K562 (cell line): ENCODE data around the gene NOP16. TPM values are rescaled to one million over a fixed set of nuclear protein-coding genes. Genes with fewer than 3 reads are reported as not detected.
A peak's percentile ranks its signal among the peaks of the same experiment; 100 is the strongest.

ENCODE experiments used
- KLF16 ChIP-seq: IDR thresholded peaks from 2 replicates; pipeline ENCODE4 v1.6.1; 2016; ENCODE audit warnings: antibody characterized with exemption
- MTF1 ChIP-seq: fragments of 250-450 bp; sonication (Bioruptor Pico); IDR thresholded peaks from 2 replicates; pipeline ENCODE4 v1.9.0; 2021; ENCODE audit warnings: moderate library complexity, mild to moderate bottlenecking, inconsistent platforms, borderline replicate concordance
- NRF1 ChIP-seq, 2 experiments: fragments of 450-650 bp; IDR thresholded peaks in 1 of 2; conservative IDR thresholded peaks in 1 of 2; 2 replicates each; pipeline ENCODE4 v1.6.1; 2014; ENCODE audit warnings: mild to moderate bottlenecking in 2 of 2
- RB1 ChIP-seq: fragments of 450-650 bp; IDR thresholded peaks from 2 replicates; pipeline ENCODE4 v1.6.1; 2017; ENCODE audit warnings: low read depth, mild to moderate bottlenecking
- RCOR1 ChIP-seq, 2 experiments: IDR thresholded peaks; 2 replicates each; pipeline ENCODE4 v1.6.1; 2012; ENCODE audit warnings: low read depth in 2 of 2, low read length in 2 of 2, borderline replicate concordance in 1 of 2, improper control_type of control experiment in 1 of 2
- REST ChIP-seq, 2 experiments: fragments of 450-650 bp; formaldehyde crosslinking in 1 of 2; IDR thresholded peaks; 2 replicates each; pipeline versions ENCODE4 v1.4.0 to v1.6.1; 2014 to 2020; ENCODE audit warnings: mild to moderate bottlenecking in 2 of 2, borderline replicate concordance in 1 of 2, low read depth in 1 of 2
- RFX5 ChIP-seq: IDR thresholded peaks from 2 replicates; pipeline ENCODE4 v1.6.1; 2011; ENCODE audit warnings: low read depth, mild to moderate bottlenecking, improper control_type of control experiment, low read length
- SMC3 ChIP-seq: conservative IDR thresholded peaks from 2 replicates; pipeline ENCODE4 v1.6.1; 2011; ENCODE audit warnings: low read depth, low read length, improper control_type of control experiment; ENCODE audit not compliant: insufficient read depth
- XRCC3 ChIP-seq: fragments of 450-650 bp; IDR thresholded peaks from 2 replicates; pipeline ENCODE4 v1.6.1; 2017; ENCODE audit warnings: mild to moderate bottlenecking, moderate library complexity
- ZNF184 ChIP-seq: sonication (generic); formaldehyde crosslinking; IDR thresholded peaks from 2 replicates; pipeline ENCODE4 v1.5.0; 2020; ENCODE audit warnings: missing genetic modification reagents
- ZNF436 ChIP-seq: fragments of 250-450, 450-650 bp; sonication (Bioruptor Pico); formaldehyde crosslinking; IDR thresholded peaks from 2 replicates; pipeline ENCODE4 v1.7.0; 2020; ENCODE audit warnings: mild to moderate bottlenecking
- ZNF830 ChIP-seq: fragments of 250-450 bp; sonication (Bioruptor Pico); IDR thresholded peaks from 2 replicates; pipeline ENCODE4 v1.5.0; 2021; ENCODE audit warnings: mild to moderate bottlenecking
- polyA plus RNA-seq, 8 experiments: library from polyadenylated mRNA; depleted of rRNA in 4 of 8; stranded (reverse) in 5 of 8; unstranded in 3 of 8; fragments of >200 nt; fragmentation: Nextera tagmentation in 2 of 8; fragmentation: Illumina TruSeq in 1 of 8; extraction: Ambion mirVana in 2 of 8; extraction: Trizol in 1 of 8; gene quantifications; 2 replicates each; pipeline versions ENCODE4 v1.2.1 to v1.2.3, GENCODE V29; 2011 to 2014; ENCODE audit warnings: inconsistent platforms in 1 of 8, missing spikeins in 1 of 8
- total RNA-seq, 7 experiments: library from RNA; depleted of rRNA in 6 of 7; stranded (reverse); fragments of >200 nt in 6 of 7; fragmentation: Illumina TruSeq in 2 of 7; extraction: Trizol in 2 of 7; gene quantifications; 2 replicates each; pipeline versions ENCODE4 v1.2.1 to v1.2.3, GENCODE V29; 2011 to 2021; ENCODE audit warnings: low replicate concordance in 1 of 7
- TF ChIP-seq, protein P1 (sequence below), 3 experiments: IDR thresholded peaks in 2 of 3; conservative IDR thresholded peaks in 1 of 3; 2 replicates each; pipeline ENCODE4 v1.5.1; 2011 to 2012; ENCODE audit warnings: low read length in 3 of 3, mild to moderate bottlenecking in 3 of 3, control low read depth in 2 of 3, improper control_type of control experiment in 1 of 3, inconsistent platforms in 1 of 3, low read depth in 1 of 3, mixed read lengths in 1 of 3, moderate library complexity in 1 of 3; ENCODE audit not compliant: insufficient read depth in 2 of 3
- TF ChIP-seq, protein P2 (sequence below): fragments of 450-650 bp; formaldehyde crosslinking; IDR thresholded peaks from 2 replicates; pipeline ENCODE4 v1.4.0; 2020; ENCODE audit warnings: mild to moderate bottlenecking, mixed read lengths

Gene NOP16
- total and polyA plus RNA-seq, 9 of the 15 experiments (the other 6 are each of a cell fraction or from before 2014, with no cell fraction given) = 92.5 to 342 (median 148) TPM

DNA sequence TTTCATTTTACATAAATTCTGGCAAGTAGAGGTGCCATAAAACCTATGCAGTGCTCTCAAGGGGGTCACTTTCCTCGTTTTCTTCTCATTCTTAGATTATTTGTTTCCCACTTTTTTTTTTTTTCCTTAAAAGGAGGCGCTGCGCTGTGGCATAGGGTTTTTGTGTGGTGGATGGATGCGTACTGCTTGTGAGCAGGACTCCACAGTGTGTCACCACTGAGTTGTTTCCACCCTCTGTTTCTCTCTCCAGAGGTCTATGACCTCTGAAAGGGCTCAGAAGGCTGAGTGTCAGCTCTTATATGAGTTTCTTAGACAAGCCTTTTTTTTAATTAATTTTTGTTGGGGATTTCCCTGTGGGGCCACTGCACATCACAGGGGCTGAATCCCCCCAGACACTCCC lies 41.6 kb upstream of the NOP16 start (continued):
- peak; percentile 29; the same call in 1 of the 2 replicates for TF ChIP-seq REST (IDR thresholded peaks at IDR 0.05; ENCODE audit: borderline replicate concordance)
- no peak for TF ChIP-seq REST (CRISPR knock-in tag; IDR thresholded peaks at IDR 0.05; ENCODE audit: low read depth)
- TF ChIP-seq, protein P1, sequence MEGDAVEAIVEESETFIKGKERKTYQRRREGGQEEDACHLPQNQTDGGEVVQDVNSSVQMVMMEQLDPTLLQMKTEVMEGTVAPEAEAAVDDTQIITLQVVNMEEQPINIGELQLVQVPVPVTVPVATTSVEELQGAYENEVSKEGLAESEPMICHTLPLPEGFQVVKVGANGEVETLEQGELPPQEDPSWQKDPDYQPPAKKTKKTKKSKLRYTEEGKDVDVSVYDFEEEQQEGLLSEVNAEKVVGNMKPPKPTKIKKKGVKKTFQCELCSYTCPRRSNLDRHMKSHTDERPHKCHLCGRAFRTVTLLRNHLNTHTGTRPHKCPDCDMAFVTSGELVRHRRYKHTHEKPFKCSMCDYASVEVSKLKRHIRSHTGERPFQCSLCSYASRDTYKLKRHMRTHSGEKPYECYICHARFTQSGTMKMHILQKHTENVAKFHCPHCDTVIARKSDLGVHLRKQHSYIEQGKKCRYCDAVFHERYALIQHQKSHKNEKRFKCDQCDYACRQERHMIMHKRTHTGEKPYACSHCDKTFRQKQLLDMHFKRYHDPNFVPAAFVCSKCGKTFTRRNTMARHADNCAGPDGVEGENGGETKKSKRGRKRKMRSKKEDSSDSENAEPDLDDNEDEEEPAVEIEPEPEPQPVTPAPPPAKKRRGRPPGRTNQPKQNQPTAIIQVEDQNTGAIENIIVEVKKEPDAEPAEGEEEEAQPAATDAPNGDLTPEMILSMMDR (IDR thresholded peaks at IDR 0.05 in 2 of 3, conservative IDR thresholded peaks at IDR 0.05 in 1 of 3; ENCODE audit: insufficient read depth in 2 of 3, low read depth in 1 of 3, low read length in 3 of 3) = peak; percentile 37 to 58 (median 54); a peak in 5 of 6 replicates
- TF ChIP-seq KLF16 = no peak
- TF ChIP-seq SMC3 = peak; percentile 22; the same call in 1 of the 2 replicates
- TF ChIP-seq, protein P2, sequence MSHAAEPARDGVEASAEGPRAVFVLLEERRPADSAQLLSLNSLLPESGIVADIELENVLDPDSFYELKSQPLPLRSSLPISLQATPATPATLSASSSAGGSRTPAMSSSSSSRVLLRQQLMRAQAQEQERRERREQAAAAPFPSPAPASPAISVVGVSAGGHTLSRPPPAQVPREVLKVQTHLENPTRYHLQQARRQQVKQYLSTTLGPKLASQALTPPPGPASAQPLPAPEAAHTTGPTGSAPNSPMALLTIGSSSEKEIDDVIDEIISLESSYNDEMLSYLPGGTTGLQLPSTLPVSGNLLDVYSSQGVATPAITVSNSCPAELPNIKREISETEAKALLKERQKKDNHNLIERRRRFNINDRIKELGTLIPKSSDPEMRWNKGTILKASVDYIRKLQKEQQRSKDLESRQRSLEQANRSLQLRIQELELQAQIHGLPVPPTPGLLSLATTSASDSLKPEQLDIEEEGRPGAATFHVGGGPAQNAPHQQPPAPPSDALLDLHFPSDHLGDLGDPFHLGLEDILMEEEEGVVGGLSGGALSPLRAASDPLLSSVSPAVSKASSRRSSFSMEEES (CRISPR knock-in tag) = no peak
- no peak for TF ChIP-seq RFX5
- TF ChIP-seq XRCC3 = no peak
- TF ChIP-seq NRF1 (conservative IDR thresholded peaks at IDR 0.05 in 1 of 2, IDR thresholded peaks at IDR 0.05 in 1 of 2) = peak in 1 of 2 experiments; percentile 18; a peak in 1 of 4 replicates
- no peak for TF ChIP-seq ZNF830 (CRISPR knock-in tag)
- no peak for TF ChIP-seq ZNF436
- TF ChIP-seq ZNF184 (CRISPR knock-in tag) = no peak
- TF ChIP-seq RCOR1 (IDR thresholded peaks at IDR 0.05; ENCODE audit: borderline replicate concordance in 1 of 2, low read depth in 2 of 2, low read length in 2 of 2) = no peak
- TF ChIP-seq MTF1 (CRISPR knock-in tag) = no peak
- no peak for TF ChIP-seq RB1
